GM21528 (cell line): ENCODE measurements around the gene ZFYVE28.

Experiments
- ATAC-seq: cut with Tn5 transposase; IDR thresholded peaks from one replicate; pipeline ENCODE4 v1.9.1; 2021; ENCODE audit warnings: mild to moderate bottlenecking, moderate library complexity; ENCODE audit not compliant: unreplicated experiment, low FRiP score

Gene ZFYVE28

DNA sequence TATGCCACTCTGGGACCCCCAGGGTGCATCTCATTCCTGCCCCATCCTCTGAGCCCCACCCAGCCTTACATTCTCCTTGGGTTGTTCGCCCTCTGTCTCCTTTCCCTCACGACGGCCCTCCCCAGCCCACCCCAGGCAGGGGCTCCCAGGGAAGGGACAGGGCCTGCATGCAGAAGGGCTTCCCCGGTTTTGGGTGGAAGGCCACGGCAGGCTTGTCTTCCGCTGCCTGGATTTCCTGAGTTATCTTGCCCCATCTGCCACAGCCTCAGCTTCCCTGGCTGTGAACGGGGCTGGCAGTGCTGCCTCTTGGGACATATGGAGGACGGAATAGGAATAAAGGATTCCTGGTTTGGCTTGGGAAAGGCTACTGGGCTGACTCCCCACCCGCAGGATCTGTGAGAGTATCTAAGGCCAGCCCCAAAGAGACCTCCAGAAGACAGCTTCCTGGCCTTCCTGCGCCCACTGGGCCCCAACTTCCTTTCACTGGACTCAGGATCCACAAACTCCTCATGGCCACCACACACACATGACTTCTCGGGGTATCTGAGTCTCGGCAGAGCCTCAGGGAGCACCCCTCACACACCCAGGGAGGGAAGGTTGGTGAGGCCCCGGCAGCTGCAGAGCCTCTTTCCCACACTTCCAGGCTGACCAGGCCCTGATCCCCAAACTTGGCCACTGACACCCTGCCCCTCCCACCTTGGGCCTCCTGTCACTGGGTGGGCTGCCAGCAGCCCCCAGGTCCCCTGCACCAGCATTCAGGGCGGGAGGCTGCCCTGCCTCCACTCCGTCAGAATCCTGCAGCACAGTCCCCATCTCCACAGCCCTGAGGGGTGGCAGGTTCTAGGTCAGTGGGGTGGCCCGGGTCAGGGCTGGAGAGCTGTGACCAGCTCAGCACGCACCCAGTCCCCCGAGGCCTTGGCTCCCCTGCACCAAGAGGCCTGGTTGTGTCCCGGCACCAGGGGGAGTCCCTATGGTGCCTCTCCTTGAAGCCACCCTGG lies 153.0 kb downstream of the ZFYVE28 start:
- ATAC-seq = no peak

DNA sequence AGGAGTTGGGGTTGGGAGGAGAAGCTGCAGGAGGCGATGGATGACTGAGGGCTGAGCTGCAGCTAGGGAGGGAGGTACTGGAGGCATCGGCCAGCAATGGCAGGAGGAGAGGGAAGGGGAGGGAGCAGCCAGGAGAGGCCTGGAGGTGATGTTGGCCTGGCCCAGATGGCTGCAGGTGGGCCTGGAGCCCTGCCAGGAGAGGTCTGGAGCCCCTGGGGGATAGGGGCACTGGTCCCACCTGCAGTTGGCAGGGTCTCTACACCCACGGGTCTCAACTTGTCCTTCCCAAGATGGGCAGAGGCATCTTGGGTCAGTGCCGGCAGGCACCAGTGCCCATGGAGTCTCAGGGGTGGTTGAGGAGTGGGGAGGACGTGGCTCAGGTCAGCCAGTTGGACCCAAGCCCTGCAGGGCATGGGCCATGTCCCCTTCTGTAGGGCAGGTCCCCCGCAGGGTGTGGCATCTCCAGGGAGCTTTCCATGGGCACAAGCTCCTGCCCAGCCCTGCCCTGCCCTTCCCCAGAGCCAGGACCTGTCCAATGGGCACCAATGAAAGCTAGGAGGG lies 153.9 kb downstream of the ZFYVE28 start:
- ATAC-seq = no peak

DNA sequence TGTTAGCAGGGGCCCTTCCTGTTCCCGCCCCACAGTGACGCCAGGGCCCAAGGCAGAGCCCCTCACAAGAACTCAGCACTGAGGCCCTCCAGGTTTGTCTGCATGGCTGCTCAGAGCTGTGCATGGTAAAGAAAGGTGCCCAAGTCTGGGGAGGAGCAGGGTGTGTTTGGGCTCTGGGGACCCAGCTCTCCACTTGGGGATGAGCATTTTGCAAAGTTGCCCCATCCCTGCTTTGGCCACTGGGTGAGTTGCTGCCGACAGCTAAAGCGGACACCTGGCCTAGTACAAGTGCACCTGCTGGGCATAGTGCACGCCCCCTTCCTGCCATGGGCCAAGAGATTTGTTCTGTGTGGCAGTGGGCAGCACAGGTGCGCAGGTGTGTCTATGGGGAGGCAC lies 154.5 kb downstream of the ZFYVE28 start:
- no peak for ATAC-seq

GRCh38 chr4:2262944-2263250 lies 155.5 kb downstream of the ZFYVE28 start:
- no peak for ATAC-seq

- peak; percentile 88 for ATAC-seq
Measured at GRCh38 chr4:2262145-2262943, 156.1 kb downstream of the ZFYVE28 start.

GRCh38 chr4:2261853-2262144 lies 156.6 kb downstream of the ZFYVE28 start, which contains the start of gene MXD4:
TSS of gene MXD4 (minus strand) at chr4:2262109. CDS start at chr4:2261980, 129 bp downstream.
- peak; percentile 2 for ATAC-seq

DNA sequence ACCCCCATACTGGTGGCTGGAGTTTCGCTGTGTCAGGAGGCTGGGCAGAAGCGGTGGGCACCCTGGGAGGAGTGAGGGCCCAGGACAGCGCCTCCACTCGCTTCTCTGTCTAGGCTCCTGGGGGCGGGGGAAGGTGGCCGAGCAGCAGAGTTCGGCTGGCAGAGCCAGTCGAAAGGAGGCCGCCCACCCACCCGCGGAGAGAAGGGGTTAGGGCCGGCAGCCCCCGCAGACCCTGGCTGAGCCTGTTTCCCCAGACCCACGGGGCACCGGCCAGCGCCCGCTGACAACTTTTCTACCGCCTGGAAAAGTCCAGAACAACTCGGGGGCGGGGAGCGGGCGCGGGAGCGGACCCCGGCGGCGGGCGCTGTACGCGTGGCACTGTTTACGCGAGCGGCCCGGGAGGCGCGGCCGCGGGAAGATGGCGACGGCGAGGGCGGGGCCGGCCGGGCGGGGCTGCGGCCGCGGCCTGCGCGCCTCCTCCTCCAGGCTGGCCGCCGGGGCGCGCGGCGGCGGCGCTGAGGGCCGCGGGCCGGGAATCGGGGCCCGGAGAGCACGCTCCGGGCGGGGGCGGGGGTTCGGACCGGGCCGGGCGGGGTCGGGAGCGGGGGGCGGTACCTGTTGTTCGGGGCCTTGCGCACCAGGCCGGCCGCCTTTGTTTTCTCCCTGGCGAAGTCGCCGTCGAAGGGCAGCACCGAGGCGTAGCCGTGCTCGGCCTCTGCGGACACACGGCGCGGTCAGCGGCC lies 157.2 kb downstream of the ZFYVE28 start:
- no peak for ATAC-seq

GRCh38 chr4:2260344-2261109 lies 157.9 kb downstream of the ZFYVE28 start:
- ATAC-seq = no peak

GRCh38 chr4:2259541-2260343 lies 158.7 kb downstream of the ZFYVE28 start:
- no peak for ATAC-seq

GRCh38 chr4:2259036-2259540 lies 159.4 kb downstream of the ZFYVE28 start:
- ATAC-seq = no peak

DNA sequence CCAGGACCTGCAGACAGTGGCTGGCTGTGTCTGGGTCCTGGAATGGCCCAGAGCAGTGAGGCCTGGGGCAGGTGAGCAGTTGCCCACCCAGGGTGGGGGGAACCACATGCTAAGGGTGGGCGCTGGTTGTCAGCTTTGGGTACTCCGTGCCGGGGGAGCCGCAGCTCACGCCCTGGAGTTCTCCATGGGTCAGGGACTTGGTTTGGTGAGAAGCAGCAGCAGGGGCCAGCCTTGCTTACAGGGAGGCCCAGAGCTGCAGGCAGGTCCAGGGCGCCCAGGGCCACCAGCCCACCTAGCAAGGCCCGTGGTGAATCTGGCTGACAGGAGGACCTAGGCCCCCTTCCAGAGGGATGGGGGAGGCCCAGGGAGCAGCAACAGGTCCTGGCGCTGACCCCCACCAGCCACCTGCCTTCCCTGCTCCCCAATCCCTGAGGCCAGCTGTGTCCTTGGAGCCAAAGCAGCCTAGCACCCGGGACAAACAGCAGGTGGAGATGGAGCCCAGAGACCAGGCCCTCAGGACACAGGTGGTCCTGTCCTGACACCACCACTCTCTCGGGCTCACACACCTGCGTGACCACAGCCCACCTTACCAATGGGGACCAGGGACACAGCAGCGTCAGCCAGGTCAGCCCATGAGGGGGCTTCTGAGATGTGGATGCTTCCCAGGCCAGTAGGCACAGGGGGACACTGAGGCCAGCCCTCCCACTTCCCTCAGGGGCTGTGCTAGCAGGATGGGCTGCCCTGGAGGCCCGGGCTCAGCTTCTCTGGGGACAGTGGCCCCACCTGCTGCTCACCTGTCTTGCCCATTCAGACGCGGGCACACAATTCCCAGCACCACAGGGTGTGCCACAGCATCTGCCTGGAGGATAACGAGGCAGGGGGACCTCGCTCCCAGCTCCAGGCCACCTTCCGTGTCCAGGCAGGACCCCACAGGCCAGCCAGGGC lies 160.1 kb downstream of the ZFYVE28 start:
- no peak for ATAC-seq

GRCh38 chr4:2257361-2258081 lies 160.9 kb downstream of the ZFYVE28 start:
- no peak for ATAC-seq

- ATAC-seq = no peak
Measured at GRCh38 chr4:2256781-2257191, 161.7 kb downstream of the ZFYVE28 start.

- ATAC-seq = no peak
Measured at GRCh38 chr4:2256156-2256731, 162.2 kb downstream of the ZFYVE28 start.

GRCh38 chr4:2255501-2256155 lies 162.8 kb downstream of the ZFYVE28 start:
- ATAC-seq = no peak
